IMR-90 (cell line): ENCODE data around the gene RBKS.
"Not testable (repeated sequence)": the region's sequence is repeated elsewhere in the genome, so short reads cannot be mapped to it uniquely, and the experiment has no call there.

ENCODE experiments used
- BHLHE40 ChIP-seq: fragments of 150-350 bp; IDR thresholded peaks from 2 replicates; pipeline ENCODE4 v1.6.1; 2016; ENCODE audit warnings: mild to moderate bottlenecking, low read depth, low read length
- CEBPB ChIP-seq: IDR thresholded peaks from 2 replicates; pipeline ENCODE4 v1.6.1; 2012; ENCODE audit warnings: low read depth, low read length, improper control_type of control experiment
- CHD1 ChIP-seq: IDR thresholded peaks from 2 replicates; pipeline ENCODE4 v1.6.1; 2012; ENCODE audit warnings: low read depth, low read length, improper control_type of control experiment
- CTCF ChIP-seq: conservative IDR thresholded peaks from 2 replicates; pipeline ENCODE4 v1.5.1; 2012; ENCODE audit warnings: mild to moderate bottlenecking, low read depth, low read length, improper control_type of control experiment
- FOS ChIP-seq: fragments of 150-350 bp; IDR thresholded peaks from 2 replicates; pipeline ENCODE4 v1.6.1; 2016; ENCODE audit warnings: low read depth, low read length
- MAFK ChIP-seq: IDR thresholded peaks from 2 replicates; pipeline ENCODE4 v1.6.1; 2012; ENCODE audit warnings: low read depth, low read length, improper control_type of control experiment
- MAZ ChIP-seq: IDR thresholded peaks from 2 replicates; pipeline ENCODE4 v1.6.1; 2012; ENCODE audit warnings: low read depth, mild to moderate bottlenecking, low read length, improper control_type of control experiment, moderate library complexity, borderline replicate concordance
- MXI1 ChIP-seq: IDR thresholded peaks from 2 replicates; pipeline ENCODE4 v1.6.1; 2012; ENCODE audit warnings: low read depth, mild to moderate bottlenecking, low read length, moderate library complexity, borderline replicate concordance
- POLR2A ChIP-seq: IDR thresholded peaks from 2 replicates; pipeline ENCODE4 v1.6.1; 2012; ENCODE audit warnings: mild to moderate bottlenecking, low read depth, low read length
- RAD21 ChIP-seq: IDR thresholded peaks from 2 replicates; pipeline ENCODE4 v1.6.1; 2012; ENCODE audit warnings: low read length, improper control_type of control experiment
- RFX5 ChIP-seq: IDR thresholded peaks from 2 replicates; pipeline ENCODE4 v1.8.0; 2012; ENCODE audit warnings: low read depth, mild to moderate bottlenecking, low read length, moderate library complexity
- SMC3 ChIP-seq: fragments of 150-350 bp; IDR thresholded peaks from 2 replicates; pipeline ENCODE4 v1.6.1; 2016; ENCODE audit warnings: low read depth, mild to moderate bottlenecking, antibody characterized with exemption, low read length, moderate library complexity

- not testable (repeated sequence) for TF ChIP-seq POLR2A, FOS, CTCF, SMC3, BHLHE40, CEBPB, RAD21, MAZ, CHD1, RFX5, MXI1, MAFK
Observed at GRCh38 chr2:27748803-27749554, 141.2 kb downstream of the RBKS start.
